Measurements from ENCODE around the gene MAST4.

MAST4 gene

GRCh38 chr5:67196537-67197059 lies 600.4 kb downstream of the MAST4 start, which contains the start of gene CD180:
TSS of gene CD180 (minus strand) at chr5:67196799. CDS start at chr5:67196641, 158 bp downstream.
- DNase-seq: no peak

GRCh38 chr5:67197536-67197935 lies 601.3 kb downstream of the MAST4 start:
- no peak for DNase-seq

- DNase-seq: no peak
These were observed 602.7 kb downstream of the MAST4 start for GRCh38 chr5:67198917-67199316.

- DNase-seq: no peak
These were observed 603.7 kb downstream of the MAST4 start for GRCh38 chr5:67199859-67200258.

- DNase-seq: no peak
These were observed 604.8 kb downstream of the MAST4 start for GRCh38 chr5:67200809-67201562.

- no peak for DNase-seq
These were observed 605.8 kb downstream of the MAST4 start for GRCh38 chr5:67201897-67202549.

- no peak for DNase-seq
These were observed 606.6 kb downstream of the MAST4 start for GRCh38 chr5:67202828-67203227.

GRCh38 chr5:67203701-67204074 lies 607.5 kb downstream of the MAST4 start:
- no peak for DNase-seq

GRCh38 chr5:67204821-67205220 lies 608.6 kb downstream of the MAST4 start:
- no peak for DNase-seq

- no peak for DNase-seq
These were observed 609.8 kb downstream of the MAST4 start for GRCh38 chr5:67205981-67206380.

- no peak for DNase-seq
These were observed 610.3 kb downstream of the MAST4 start for GRCh38 chr5:67206461-67206860.

GRCh38 chr5:67206929-67207328 lies 610.7 kb downstream of the MAST4 start:
- DNase-seq: no peak

GRCh38 chr5:67208403-67208802 lies 612.2 kb downstream of the MAST4 start:
- DNase-seq: no peak

- peak; percentile 59 for DNase-seq
These were observed 613.1 kb downstream of the MAST4 start for GRCh38 chr5:67209141-67209771.

GRCh38 chr5:67211926-67212325 lies 615.7 kb downstream of the MAST4 start:
- peak; percentile 78 for DNase-seq

- no peak for DNase-seq
These were observed 617.8 kb downstream of the MAST4 start for GRCh38 chr5:67214036-67214435.

GRCh38 chr5:67214707-67215447 lies 618.7 kb downstream of the MAST4 start:
- no peak for DNase-seq

- no peak for DNase-seq
These were observed 619.6 kb downstream of the MAST4 start for GRCh38 chr5:67215519-67216471.

GRCh38 chr5:67216564-67216963 lies 620.4 kb downstream of the MAST4 start:
- no peak for DNase-seq

All from fibroblast of skin of abdomen (primary cell).